ENCODE measurements around the gene HOXA6. TPM values are rescaled to one million over a fixed set of nuclear protein-coding genes. Genes with fewer than 3 reads are reported as not detected.

HOXA6 gene
- total RNA-seq, 1 experiment from 2014 or later: not detected

DNA sequence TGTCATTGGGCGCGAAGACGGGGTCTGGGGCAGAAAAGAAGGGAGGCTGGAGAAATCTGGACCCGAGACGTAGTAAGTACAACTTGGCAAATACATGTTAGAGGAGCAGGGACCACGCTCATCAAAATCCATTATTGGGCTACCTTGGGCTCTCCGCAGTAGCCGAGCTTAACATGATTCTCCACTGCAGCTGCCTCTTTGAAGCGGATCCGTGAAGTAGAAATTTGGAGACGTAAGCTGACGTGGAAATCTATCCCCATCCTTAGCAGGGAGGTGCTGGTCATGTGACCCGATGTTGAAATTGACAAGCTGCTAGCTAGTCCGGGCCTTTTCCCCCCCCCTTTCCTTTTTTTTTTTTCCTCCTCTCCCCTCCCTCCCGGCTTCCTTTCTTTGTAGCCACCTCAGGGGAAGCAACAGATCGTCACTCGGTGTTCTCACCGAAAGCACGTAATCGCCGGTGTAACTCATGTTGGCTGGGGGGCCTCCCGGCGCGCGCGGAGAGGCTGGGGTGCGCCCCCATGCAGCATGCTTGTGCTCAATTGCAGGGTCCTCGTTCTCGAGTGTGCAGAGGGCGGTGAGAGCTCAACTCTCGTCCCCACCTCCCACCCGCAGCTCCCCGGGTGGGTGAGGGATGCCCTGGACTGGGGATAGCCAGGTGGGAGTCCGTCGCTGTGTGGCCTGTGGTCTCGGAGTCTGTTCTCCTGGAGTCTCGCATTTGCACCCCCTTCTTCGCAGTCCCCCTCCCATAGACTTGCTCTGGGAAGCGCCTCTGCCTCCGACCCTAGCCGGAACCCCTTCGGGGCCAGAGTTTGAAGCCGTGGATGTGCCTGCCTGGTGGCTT lies 37.7 kb upstream of the HOXA6 start, which contains the start of gene HOXA11:
Gene HOXA11, minus strand, starts transcription at position 220 of the 841 bp plus-strand sequence. Its CDS starts 88 bp downstream, at position 132.
- H3K18ac ChIP-seq (ENCODE audit: insufficient read length, low read depth, low read length): no peak within 1 kb of the TSS
- H3K23me2 ChIP-seq (ENCODE audit: insufficient read length, low read depth, low read length, poor library complexity, severe bottlenecking): no peaks in the 10 kb centered on the region
- WGBS (ENCODE audit: extremely low coverage, insufficient read length, low lambda C conversion rate): no CpG with 5 or more reads among the region's 43 CpGs
- H3K4me2 ChIP-seq (ENCODE audit: insufficient read depth, insufficient read length, low read length): no peak within 1 kb of the TSS
- H3K56ac ChIP-seq (ENCODE audit: insufficient read length, low read depth, low read length): no peak within 1 kb of the TSS
- Mint-ChIP-seq H3K4me1 (peaks cover 17 to 46% of the 10 kb centered on the region in 2 experiments), H3K36me3 (ENCODE audit: insufficient read depth in 1 of 3, low read depth in 3 of 3) (peaks cover 0 to 2% (median 0%) of the 10 kb centered on the region in 3 experiments; a peak in 3 of 7 replicates), H3K9me3 (peaks cover 0 to 18% of the 10 kb centered on the region in 2 experiments; a peak in 3 of 5 replicates), H3K27me3 (ENCODE audit: low read depth) (peaks cover 100% of the 10 kb centered on the region), H3K4me3 (peak within 1 kb of the TSS in 1 of 2 experiments; percentile 65; a peak in 4 of 5 replicates), H3K27ac (no peak within 1 kb of the TSS; a peak in 1 of 7 replicates)
- no peak within 1 kb of the TSS for H2AFZ ChIP-seq (ENCODE audit: low read length)
- no peak within 1 kb of the TSS for H2BK120ac ChIP-seq (ENCODE audit: low read depth, low read length, poor library complexity, severe bottlenecking)
- H3K4ac ChIP-seq (ENCODE audit: low read depth, low read length): no peak within 1 kb of the TSS
- no peak within 1 kb of the TSS for H2BK5ac ChIP-seq (ENCODE audit: insufficient read length, low read length)
- H3T11ph ChIP-seq (ENCODE audit: low read length): no peak within 1 kb of the TSS
- H3K9me3 ChIP-seq (ENCODE audit: control insufficient read depth, low read depth, low read length): no peaks in the 10 kb centered on the region
- H3K27ac ChIP-seq (ENCODE audit: insufficient read length, low read depth, low read length): no peak within 1 kb of the TSS
- no peak within 1 kb of the TSS for H4K8ac ChIP-seq (replicated peaks; ENCODE audit: insufficient read length, low read depth, low read length)
- H2BK20ac ChIP-seq (ENCODE audit: low read depth, low read length, poor library complexity, severe bottlenecking): no peak within 1 kb of the TSS
- TF ChIP-seq CTCF (conservative IDR thresholded peaks at IDR 0.05): no peak
- no peak within 1 kb of the TSS for H3K23ac ChIP-seq (ENCODE audit: insufficient read length, low read depth, low read length)
- H2BK12ac ChIP-seq (ENCODE audit: insufficient read length, low read depth, low read length): no peak within 1 kb of the TSS
- H3K27me3 ChIP-seq (ENCODE audit: insufficient read depth, low read length): peaks cover 97% of the 10 kb centered on the region
- no peak within 1 kb of the TSS for H2BK15ac ChIP-seq (ENCODE audit: low read depth, low read length)
- H2AK5ac ChIP-seq (ENCODE audit: insufficient read length, low read length): no peak within 1 kb of the TSS
- peak; percentile 35 for DNase-seq
- H3K14ac ChIP-seq (ENCODE audit: insufficient read depth, low read length): no peak within 1 kb of the TSS; the same call in 1 of the 2 replicates
- H4K5ac ChIP-seq (ENCODE audit: insufficient read length, low read depth, low read length): no peak within 1 kb of the TSS
- no peaks in the 10 kb centered on the region for H3K79me2 ChIP-seq (ENCODE audit: insufficient read depth, low read length)
- H3K4me1 ChIP-seq (ENCODE audit: insufficient read depth, low read length): no peaks in the 10 kb centered on the region
- no peaks in the 10 kb centered on the region for H4K20me1 ChIP-seq (ENCODE audit: control insufficient read depth, insufficient read depth, insufficient read length)
- no peaks in the 10 kb centered on the region for H3K79me1 ChIP-seq (ENCODE audit: insufficient read depth, low read depth, low read length, poor library complexity, severe bottlenecking)
- H4K91ac ChIP-seq (ENCODE audit: insufficient read length, low read depth, low read length): no peak within 1 kb of the TSS
- H3K9ac ChIP-seq (ENCODE audit: extremely low read depth, insufficient read length, low read length): no peak within 1 kb of the TSS

Measured in H9 (cell line).